Measurements from ENCODE around the gene OSBPL7.

DNA sequence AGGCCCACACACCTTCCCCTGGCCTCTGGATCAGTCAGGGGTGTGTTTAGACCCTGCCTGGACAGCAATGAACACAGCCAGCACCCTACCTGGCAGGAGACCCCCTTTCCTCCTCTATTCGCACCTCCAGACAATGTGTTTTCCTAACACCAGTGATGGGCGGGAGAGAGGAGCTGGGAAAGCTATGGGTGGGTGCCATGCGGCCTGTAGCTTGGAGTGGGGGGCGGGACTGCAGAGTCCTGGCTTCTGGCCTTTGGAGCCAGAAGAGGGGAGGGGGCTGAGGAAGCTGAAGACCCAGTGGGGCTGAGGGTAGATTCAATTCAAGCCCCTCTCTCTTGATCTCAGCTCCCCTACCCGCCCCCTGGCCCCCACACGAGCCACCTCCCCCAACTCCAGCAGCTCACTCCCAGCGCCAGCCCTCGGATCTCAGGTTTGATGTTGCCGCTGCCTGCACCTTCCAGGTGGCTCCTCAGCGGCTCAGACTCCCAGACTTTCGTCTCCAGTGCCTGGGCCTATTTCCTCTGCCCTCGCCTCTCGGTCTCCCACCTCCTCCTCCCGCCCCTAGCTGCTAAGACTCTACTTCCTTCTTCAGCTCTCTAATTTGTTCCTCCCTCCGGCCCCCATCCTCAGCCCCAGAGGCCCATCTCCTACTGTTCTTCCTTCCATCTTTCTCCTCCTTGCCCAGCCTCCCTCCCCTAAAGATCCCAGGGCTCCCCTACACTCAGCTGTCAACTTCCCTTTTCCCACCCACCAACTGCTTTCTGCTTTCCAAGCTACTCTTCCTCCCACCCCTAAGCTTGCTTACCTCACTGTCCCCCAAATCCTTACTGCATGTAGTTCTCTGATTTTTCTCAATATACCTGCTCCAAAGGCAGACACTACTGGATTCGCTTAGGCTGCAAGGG, 36.2 kb upstream of the OSBPL7 start:
- TF ChIP-seq POLR2A (IDR thresholded peaks at IDR 0.05; ENCODE audit: low read depth, low read length) (no peak), POLR2AphosphoS5 (IDR thresholded peaks at IDR 0.05; ENCODE audit: low read depth, low read length) (no peak), TAF1 (IDR thresholded peaks at IDR 0.05; ENCODE audit: low read depth, low read length) (no peak), PAX5 (IDR thresholded peaks at IDR 0.05; ENCODE audit: insufficient read depth, low read length, severe bottlenecking) (no peak), SPI1 (IDR thresholded peaks at IDR 0.05; ENCODE audit: low read depth, low read length) (no peak), POU2F2 (IDR thresholded peaks at IDR 0.05; ENCODE audit: low read depth, low read length) (no peak)

Measured in GM12891 (cell line).